D721Med (cell line): ENCODE results near the gene ZNF354B.
"Not testable (repeated sequence)": the region's sequence is repeated elsewhere in the genome, so short reads cannot be mapped to it uniquely, and the experiment has no call there.

ENCODE experiments used
- DNase-seq: peaks from one replicate; pipeline ENCODE4 v3.0.0; 2011; ENCODE audit warnings: low spot score; ENCODE audit not compliant: insufficient read length
- FAIRE-seq: peaks from 2 replicates; lab custom pipeline; 2011; peaks lifted over from hg19 to GRCh38; lab: Jason Lieb, UNC
- CTCF ChIP-seq: IDR thresholded peaks from 2 replicates; pipeline ENCODE4 v1.5.1; 2012; ENCODE audit warnings: mild to moderate bottlenecking, control low read depth; ENCODE audit not compliant: insufficient read depth; ENCODE audit errors: missing control alignments

ZNF354B gene

GRCh38 chr5:178854284-178854683 lies 5.5 kb upstream of the ZNF354B start:
- no peak for DNase-seq
- no peak for FAIRE-seq
- TF ChIP-seq CTCF: no peak

- not testable (repeated sequence) for DNase-seq, FAIRE-seq
These were observed 862 bp downstream of the ZNF354B start for GRCh38 chr5:178860615-178861014.

GRCh38 chr5:178861627-178862026 lies 1.9 kb downstream of the ZNF354B start:
- FAIRE-seq (no peak), DNase-seq (no peak)
- no peak for TF ChIP-seq CTCF

- TF ChIP-seq CTCF: no peak
- FAIRE-seq (no peak), DNase-seq (no peak)
These were observed 7.2 kb downstream of the ZNF354B start for GRCh38 chr5:178866946-178867345.

- no peak for DNase-seq
- no peak for TF ChIP-seq CTCF
- FAIRE-seq: no peak
These were observed 9.8 kb downstream of the ZNF354B start for GRCh38 chr5:178869577-178869976.

- no peak for TF ChIP-seq CTCF
- FAIRE-seq (no peak), DNase-seq (no peak)
These were observed 10.7 kb downstream of the ZNF354B start for GRCh38 chr5:178870411-178870810.

GRCh38 chr5:178872302-178872701 lies 12.5 kb downstream of the ZNF354B start:
- no peak for TF ChIP-seq CTCF
- no peak for DNase-seq
- FAIRE-seq: no peak

GRCh38 chr5:178883115-178883694 lies 23.5 kb downstream of the ZNF354B start:
- DNase-seq: not testable (repeated sequence)
- peak; percentile 84 for FAIRE-seq
